Activated CD4-positive, alpha-beta T cell treated with anti-CD3 and anti-CD28 coated beads, Interleukin-2, amount 50 U/mL, for 24 hours (primary cell): ENCODE measurements around the gene CEP85L.

ENCODE experiments used
- DNase-seq, 2 donors: peaks; one replicate each; pipeline ENCODE4 v3.0.0-alpha.2; 2020; ENCODE audit warnings: low read depth in 1 of 2, low spot score in 1 of 2

Gene CEP85L

DNA sequence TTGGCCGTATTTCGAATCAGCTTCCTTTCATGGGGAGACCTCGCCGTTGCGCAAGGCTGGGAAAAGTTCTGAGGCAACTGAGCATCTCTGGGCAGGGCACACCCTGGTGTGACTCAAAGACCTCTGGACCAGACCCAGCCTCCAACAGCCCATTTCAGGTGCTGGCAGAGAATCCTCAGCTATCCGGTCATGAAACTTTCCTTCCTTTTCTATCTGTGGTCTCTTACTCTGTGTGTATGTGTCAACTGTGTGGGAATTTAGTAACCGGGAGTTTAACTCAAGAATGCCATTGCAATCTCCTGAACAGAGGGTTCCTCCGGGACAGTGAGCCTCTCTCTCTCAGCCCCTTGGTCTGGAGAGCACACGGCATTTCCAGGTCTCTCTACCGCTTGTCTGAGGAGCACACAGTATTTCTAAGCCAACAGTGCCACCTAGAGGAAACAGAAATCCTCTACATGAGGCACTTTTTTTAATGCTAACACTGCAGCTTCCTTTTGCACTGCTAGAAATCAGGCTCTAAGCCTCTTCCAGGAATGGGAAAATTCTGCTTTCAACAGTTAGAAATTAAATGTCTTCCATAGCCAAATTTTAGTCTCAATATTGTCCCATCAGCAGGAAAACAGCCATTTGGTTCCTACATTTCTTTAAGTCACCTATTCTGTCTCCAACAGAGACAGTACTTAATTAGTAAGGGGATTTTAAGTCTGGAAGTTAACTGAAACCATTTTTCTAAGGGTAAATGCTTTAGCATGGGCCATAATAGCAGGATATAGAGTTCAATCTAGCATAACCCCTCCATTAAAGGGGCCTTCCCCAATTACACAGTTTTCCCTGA is 70.6 kb downstream of the CEP85L start:
- peak in 1 of 2 donors; percentile 14 for DNase-seq

DNA sequence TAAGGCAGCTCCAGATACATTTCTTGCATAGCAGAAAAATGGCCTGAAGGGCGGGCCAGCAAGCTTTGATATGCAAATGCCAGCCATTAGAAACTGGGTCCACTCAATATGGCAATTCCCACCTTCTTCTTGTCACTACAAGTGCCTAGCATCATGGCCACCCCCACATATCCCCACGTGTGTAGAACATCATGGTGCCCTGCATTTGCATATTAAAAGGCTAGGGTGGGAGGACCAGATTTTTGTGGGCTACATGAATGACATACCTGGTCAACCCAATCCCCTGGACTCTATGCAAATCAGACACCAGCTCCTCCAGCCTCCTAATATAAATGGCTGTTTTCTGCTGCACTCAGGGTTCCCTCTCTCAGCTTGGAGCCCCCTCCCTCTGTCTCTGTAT is 71.6 kb downstream of the CEP85L start:
- DNase-seq, result no peak

DNA sequence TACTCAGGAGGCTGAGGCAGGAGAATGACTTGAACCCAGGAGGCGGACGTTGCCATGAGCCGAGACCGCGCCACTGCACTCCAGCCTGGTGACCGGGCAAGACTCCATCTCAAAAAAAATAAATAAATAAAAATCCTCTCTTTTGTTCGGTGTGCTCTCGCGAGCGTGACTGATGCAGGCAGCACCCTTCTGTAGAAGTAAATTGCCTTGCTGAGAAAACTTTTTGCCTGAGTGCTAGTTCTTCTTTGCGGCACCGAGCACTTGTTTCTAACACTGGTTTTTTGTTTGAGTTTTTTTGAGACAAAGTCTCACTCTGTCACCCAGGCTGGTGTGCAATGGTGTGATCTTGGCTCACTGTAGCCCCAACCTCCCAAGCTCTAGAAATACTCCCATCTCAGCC is 72.8 kb downstream of the CEP85L start:
- DNase-seq, result no peak

GRCh38 chr6:118577972-118578371 is 73.4 kb downstream of the CEP85L start:
- no peak for DNase-seq

DNA sequence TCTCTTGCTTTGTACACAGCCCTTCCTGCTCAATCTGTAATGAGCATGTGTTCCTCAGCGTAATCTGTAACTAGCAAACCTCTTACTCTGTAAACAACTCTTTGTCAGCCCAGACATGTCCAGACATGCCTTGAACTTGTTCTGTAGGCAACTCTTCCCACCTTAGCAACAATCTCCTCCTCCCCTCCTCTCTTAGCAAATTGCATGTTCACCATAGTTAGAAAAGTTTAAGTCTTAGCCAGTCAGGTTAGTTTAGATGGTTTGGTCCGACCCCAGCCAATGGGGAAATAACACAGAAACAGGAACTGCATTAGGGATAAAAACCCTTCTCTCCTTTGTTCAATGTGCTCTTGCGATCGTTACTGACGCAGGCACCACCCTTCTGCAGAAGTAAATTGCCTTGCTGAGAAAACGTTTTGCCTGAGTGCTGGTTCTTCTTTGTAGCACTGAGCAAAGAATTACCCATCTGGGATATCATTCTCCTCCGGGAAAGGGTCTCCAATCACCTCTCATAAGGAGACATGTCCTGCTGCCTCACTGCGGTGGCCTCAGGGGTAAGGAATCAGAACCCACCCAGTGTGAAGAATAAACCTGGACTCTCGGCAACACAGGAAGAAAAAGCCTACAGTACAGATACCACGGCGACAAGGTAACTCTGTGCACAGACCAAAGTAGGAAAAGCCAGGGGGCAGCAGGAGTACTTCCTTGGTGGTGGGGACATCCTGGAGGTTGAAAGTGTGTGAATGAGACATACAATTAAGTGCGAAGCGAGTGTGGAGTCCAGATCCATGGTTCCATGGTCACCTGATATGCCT is 77.1 kb downstream of the CEP85L start:
- DNase-seq, result no peak

DNA sequence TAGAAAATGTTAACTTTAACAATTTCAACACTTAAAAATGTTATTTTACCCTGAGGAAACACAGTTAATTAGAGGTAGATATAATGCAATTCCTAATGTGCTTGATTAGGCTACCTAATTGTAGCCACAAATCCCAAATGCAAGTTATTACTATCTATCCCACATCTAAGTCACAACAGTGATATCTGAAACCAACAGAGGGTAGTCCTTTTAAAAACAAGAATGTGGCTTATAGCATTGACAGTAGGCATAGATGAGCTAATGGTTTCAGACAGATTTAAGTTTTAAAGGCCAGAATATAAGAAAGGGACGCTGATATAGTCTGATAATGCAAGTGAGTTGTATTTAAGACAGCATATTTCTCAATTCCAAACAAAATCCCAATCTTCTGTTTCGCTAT is 80.3 kb downstream of the CEP85L start:
- DNase-seq, result no peak

DNA sequence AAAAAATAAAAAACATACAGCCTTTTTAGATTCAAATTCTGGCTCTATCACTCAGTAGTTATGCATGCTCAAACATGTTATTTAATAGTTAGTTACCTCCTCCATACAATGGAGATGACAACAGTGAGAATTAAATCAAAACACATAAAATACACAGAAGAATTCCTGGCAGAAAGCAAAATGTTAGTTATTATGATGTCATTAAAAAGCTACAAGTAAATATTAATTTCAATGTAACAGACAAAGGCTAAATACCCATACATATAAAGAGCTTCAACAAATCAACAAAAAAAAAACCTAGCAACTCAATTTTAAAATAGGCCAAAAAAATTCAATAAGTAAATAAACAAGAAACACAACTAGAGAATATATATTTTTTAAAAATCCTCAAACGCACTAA is 81.9 kb downstream of the CEP85L start:
- no peak for DNase-seq

DNA sequence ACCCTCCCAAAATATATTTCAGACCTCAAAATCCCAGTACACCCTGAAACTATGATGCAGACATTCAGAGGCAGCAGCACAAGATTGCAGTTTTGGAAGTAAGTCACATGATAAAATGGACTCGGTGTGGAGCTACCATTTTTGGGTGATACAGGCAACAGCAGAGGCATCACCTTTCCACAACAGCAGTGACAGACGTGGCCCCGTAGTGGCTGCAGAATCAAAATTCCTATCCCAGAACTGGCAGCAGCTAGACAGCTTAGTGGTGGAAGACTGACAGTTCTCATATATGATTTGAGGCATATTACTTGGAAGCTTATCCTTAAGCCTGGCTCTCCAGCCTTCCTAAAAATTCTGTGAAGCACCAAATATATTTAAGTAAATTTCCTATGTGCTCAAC is 83.4 kb downstream of the CEP85L start:
- no peak for DNase-seq

GRCh38 chr6:118565311-118565960 is 86.0 kb downstream of the CEP85L start:
- peak in 1 of 2 donors; percentile 21 for DNase-seq

- no peak for DNase-seq
These were observed 88.4 kb downstream of the CEP85L start for GRCh38 chr6:118562959-118563358.

GRCh38 chr6:118562248-118562647 is 89.1 kb downstream of the CEP85L start:
- no peak for DNase-seq

GRCh38 chr6:118559659-118560058 is 91.7 kb downstream of the CEP85L start:
- no peak for DNase-seq

DNA sequence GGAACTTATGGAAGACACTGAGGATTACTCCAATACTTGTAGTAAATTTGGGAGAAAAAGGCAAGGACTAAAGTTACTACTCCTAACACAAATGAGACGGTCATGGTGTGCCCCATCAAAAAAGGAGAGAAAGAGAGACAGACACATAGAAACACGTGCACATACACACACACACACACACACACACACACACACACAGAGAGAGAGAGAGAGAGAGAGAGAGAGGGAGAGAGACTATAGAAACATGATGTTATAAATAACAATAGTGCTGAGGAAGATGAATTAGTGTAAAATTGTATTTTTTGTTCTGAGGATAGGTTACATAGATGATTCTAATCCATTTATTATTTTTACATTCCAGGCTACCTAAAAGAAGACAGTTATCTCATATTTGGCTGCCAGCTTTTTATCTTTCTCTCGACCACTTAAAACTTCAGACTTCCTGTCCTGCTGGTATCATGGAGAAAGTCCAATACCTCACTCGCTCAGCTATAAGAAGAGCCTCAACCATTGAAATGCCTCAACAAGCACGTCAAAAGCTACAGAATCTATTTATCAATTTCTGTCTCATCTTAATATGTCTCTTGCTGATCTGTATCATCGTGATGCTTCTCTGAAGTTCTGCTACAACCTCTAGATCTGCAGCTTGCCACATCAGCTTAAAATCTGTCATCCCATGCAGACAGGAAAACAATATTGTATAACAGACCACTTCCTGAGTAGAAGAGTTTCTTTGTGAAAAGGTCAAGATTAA is 92.8 kb downstream of the CEP85L start:
- no peak for DNase-seq

DNA sequence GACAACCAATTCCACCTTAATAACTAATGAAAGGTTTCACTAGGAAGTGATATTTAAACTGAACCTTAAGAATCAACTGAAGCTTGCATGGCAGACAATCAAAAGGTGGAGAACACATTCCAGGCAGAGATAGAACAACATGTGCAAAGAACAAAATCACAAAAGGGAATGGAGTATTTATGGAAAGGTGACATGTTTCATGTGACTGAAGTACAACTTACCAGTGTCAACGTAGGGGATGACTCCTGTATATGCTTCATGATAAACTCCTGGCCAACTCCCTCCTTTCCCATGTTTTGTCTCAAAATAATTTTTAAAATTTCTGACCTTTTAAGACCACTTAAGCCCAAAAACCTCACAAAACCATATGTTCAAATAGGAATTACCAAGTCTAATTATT is 96.7 kb downstream of the CEP85L start:
- no peak for DNase-seq

DNA sequence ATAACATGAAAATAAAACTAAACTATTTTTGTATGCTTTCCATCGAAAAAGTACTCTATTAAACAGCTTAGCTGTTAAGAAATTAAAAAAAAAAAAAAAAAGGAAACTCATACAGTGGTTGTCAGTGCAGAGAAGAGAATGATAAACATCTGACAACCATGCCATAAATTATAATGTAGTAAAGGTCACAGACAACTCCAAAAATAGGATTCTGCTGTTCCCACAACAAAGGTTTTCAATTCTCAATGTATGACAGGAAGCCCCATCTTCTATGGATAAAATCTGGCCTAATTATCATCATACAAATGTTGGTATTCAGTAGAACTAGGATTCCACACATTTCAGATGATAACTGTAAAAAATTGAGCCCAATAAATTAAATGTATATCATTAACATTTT is 98.3 kb downstream of the CEP85L start:
- DNase-seq, result no peak

DNA sequence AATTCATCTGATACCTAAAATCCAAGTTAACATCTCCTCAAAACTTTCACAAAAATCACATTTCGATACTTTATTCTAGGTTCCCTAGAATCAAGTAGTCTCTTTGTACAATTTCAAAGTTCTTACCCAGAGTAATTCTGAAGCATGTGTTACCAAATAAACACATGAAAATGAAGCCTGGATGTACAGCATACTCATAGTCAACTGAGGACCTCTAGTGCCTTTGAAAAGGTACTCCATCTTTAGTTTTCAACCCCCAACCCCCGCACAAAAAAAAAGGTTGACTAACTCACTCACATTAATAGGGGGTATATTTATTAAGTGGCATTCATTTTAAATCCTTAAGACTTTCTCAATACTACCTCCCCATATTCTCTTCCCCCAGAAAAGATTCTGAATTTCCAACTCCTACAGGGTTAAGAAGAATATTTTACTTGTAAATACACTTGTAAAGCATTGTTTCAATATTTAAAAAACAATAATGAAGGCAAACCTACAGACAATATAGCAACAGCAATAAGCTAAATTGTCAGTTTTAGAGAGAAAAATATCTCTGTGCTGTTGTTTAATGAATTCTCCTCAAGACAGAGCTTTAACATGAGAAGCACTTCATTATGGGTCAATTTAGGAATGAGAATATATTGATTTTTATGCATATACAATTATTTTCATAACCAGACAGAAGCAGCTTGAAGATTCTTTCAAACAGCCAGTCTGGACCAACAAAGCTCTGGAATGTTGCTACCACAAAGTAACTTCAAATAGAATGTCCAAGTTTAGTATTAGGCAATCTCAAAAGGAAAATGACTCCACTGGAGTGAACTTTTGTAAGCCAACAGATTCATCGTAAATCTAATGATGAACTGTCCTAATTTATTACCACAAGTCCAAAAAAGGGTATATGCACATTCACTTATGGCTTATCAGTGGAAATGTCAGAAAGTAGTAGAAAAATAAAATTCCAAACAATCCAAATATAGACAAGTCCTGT is 100.0 kb downstream of the CEP85L start:
- no peak for DNase-seq

DNA sequence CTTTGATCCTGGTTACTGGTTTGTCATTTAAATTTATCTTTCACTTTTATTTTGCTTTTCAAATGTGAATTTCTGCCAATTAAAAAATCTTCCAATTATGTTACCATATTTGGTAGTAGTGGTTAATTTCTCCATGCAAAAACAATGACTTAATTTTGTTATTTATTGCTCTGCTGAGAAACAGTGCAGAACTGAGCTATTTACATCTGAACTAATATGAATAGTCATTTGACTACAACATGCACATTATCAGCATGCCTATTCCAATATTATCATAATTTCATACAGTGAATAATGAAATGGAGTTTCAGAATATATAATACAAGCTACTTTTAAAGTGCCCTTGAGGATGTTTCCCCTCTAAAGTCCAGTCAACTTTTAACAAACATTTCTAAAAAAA is 102.8 kb downstream of the CEP85L start:
- DNase-seq, result no peak

DNA sequence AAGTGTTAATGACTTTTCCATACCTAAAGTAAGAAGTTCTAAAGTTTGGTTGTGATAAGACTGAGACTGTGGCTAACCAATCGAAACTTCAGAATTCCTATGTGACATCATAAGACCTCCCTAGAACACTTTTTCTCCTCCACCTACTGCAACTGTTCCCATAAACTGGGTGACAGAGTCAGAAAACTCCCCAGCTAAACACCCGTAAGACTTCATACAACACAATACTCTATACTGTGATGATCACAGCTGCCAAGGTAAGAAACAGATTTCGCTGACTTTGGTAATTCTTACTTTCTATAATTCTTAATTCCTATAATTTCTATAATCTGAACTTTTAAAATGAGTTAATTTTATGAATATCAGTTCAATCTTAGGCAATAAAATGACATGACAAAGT is 103.3 kb downstream of the CEP85L start, which contains the start of gene PLN:
PLN (plus strand) TSS at position 161 of the 400 bp plus-strand sequence. CDS start 10,626 bp downstream, outside the sequence.
- DNase-seq, result no peak

DNA sequence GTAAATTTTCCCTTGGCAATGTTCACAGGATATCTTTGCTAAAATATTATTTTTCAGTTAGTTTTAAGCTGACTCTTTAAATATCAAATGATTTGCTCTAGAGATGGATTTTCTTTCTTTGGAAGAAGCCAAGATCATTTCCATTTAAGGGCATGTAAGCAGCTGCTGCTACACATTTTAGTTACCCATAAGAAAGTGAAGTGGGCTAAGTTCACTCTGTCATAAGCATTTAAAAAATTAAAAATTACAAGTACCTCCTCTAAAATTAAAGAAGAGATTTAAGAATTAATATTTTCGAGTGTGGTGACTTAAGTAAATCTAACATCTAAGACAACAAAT is 104.5 kb downstream of the CEP85L start:
- DNase-seq, result no peak
